Tibial artery (tissue), 4 donors: ENCODE results near the gene ASB3.
"Not testable (repeated sequence)": the region's sequence is repeated elsewhere in the genome, so short reads cannot be mapped to it uniquely, and the experiment has no call there.

ENCODE experiments used
- DNase-seq, 2 donors: peaks; one replicate each; pipeline ENCODE4 v3.0.0-alpha.2; 2019
- H3K27ac ChIP-seq, 2 donors: fragments of 200-600 bp; sonication (generic) in 1 of 2; 1 replicate in 1 of 2; 2 replicates in 1 of 2; pipeline ENCODE4 v1.5.1; 2018 to 2019; ENCODE audit warnings: mild to moderate bottlenecking in 1 of 2
- H3K27me3 ChIP-seq, 2 donors: fragments of 200-600 bp; sonication (generic) in 1 of 2; one replicate each; pipeline versions ENCODE4 v1.5.1 to v1.6.0; 2016 to 2019
- H3K36me3 ChIP-seq, 3 donors: fragments of 200-600 bp; sonication (generic) in 2 of 3; one replicate each; pipeline ENCODE4 v1.5.1; 2016 to 2019; ENCODE audit warnings: mild to moderate bottlenecking in 2 of 3
- H3K4me1 ChIP-seq, 4 donors: fragments of 200-600 bp; sonication (generic) in 2 of 4; 1 replicate in 3 of 4; 2 replicates in 1 of 4; pipeline ENCODE4 v1.5.1; 2016 to 2019
- H3K4me3 ChIP-seq, 2 donors: fragments of 200-600 bp; sonication (generic) in 1 of 2; 1 replicate in 1 of 2; 2 replicates in 1 of 2; pipeline ENCODE4 v1.5.1; 2018 to 2019; ENCODE audit warnings: mild to moderate bottlenecking in 2 of 2
- H3K9me3 ChIP-seq, 3 donors: fragments of 200-600 bp; sonication (generic) in 1 of 3; one replicate each; pipeline ENCODE4 v1.5.1; 2016 to 2019
- CTCF ChIP-seq, 2 experiments: fragments of 200-600 bp in 1 of 2; fragments of 450-650 bp in 1 of 2; IDR thresholded peaks; one replicate each; pipeline ENCODE4 v1.5.1; 2017 to 2019; ENCODE audit warnings: antibody characterized with exemption in 2 of 2, mild to moderate bottlenecking in 1 of 2, moderate library complexity in 1 of 2
- intact Hi-C: fragments of 100-400 bp; cut with DNase I; formaldehyde crosslinking; loops from one replicate; pipeline ENCODE4 v1.15.0; 2023; ENCODE audit warnings: low total_unique reads

ASB3 gene

DNA sequence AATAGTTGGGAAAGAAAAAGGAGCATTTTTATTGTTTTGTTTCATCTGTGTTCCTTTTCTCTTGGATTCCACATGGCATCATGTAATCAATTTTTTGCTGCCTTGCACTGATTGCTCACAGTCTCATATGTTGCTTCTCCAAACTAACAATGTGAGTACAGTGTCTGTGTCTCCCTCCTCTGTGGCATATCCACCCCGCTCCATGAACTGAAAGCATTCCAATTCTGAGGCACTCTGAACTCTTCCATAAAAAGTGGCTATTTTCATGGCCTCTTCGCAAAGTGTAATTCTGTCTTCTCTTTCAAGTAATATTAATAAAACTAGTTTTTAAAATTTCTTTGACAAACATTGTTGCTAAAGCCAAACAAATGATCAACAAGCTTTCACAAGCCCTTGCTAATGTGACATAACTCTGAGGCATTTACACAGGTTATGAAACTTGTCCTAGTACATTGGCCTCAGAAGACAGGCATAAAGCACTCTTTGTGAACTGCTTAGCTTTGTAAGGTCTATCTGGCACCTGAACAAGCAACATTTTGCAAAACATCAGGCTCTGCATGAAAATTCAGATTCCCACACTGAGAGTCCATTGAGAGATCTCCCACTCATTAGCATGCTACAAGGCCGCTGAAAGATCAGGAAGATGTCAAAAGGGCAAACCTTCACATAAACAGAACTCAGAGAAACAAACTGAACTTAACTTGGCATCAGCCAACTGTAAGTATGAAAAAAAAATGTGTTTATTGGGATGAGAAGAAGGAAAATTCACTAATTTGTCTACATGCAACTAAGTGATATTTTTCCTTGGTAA lies 40.0 kb upstream of the ASB3 start:
- H3K27me3 ChIP-seq, result no peaks in the 10 kb centered on the region
- no peaks in the 10 kb centered on the region for H3K4me1 ChIP-seq
- H3K4me3 ChIP-seq, result no peak overlapping the region
- peaks cover 0 to 16% (median 9%) of the 10 kb centered on the region in 3 donors for H3K36me3 ChIP-seq
- intact Hi-C loops, result no loop called here
- H3K9me3 ChIP-seq, result no peaks in the 10 kb centered on the region
- DNase-seq, result no peak
- H3K27ac ChIP-seq, result no peak overlapping the region
- no peak for TF ChIP-seq CTCF (IDR thresholded peaks at IDR 0.05)

DNA sequence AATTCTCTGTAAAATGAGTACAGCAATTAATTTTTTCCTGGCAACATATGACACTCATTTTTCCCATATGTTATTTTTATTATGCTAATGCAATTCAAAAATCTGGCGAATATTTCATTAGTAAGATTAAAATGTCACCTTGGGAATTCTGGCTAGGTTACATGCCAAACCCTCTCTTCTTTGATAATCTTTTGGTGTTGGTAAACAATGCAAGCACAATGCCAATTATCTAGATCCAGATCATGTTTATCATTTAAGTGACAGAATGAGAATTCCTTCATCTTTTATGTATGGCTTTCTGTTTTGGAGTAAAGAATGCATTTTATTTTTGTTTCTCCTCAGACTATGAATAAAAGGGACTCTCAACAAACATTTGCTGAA lies 39.3 kb upstream of the ASB3 start:
- Histone ChIP-seq H3K27me3 (no peaks in the 10 kb centered on the region), H3K27ac (no peak overlapping the region), H3K4me3 (no peak overlapping the region), H3K36me3 (peaks cover 0 to 10% (median 2%) of the 10 kb centered on the region in 3 donors), H3K9me3 (no peaks in the 10 kb centered on the region), H3K4me1 (no peaks in the 10 kb centered on the region)
- intact Hi-C loops, result no loop called here
- no peak for TF ChIP-seq CTCF (IDR thresholded peaks at IDR 0.05)
- DNase-seq, result no peak

- intact Hi-C loops, H3K4me1 ChIP-seq, H3K9me3 ChIP-seq, DNase-seq, H3K4me3 ChIP-seq, H3K27me3 ChIP-seq, H3K27ac ChIP-seq: not testable (repeated sequence)
- peaks cover 10 to 16% (median 12%) of the 10 kb centered on the region in 3 donors for H3K36me3 ChIP-seq
Observed at GRCh38 chr2:53823639-53824038, 36.9 kb upstream of the ASB3 start.

GRCh38 chr2:53821810-53822209 lies 35.1 kb upstream of the ASB3 start:
- Histone ChIP-seq H3K27ac (no peak overlapping the region), H3K27me3 (no peaks in the 10 kb centered on the region), H3K9me3 (no peaks in the 10 kb centered on the region), H3K4me1 (no peaks in the 10 kb centered on the region), H3K36me3 (peaks cover 21 to 32% (median 25%) of the 10 kb centered on the region in 3 donors), H3K4me3 (no peak overlapping the region)
- DNase-seq, result no peak
- TF ChIP-seq CTCF (IDR thresholded peaks at IDR 0.05), result no peak
- intact Hi-C loops, result no loop called here

GRCh38 chr2:53820711-53821110 lies 34.0 kb upstream of the ASB3 start:
- Histone ChIP-seq H3K9me3 (no peaks in the 10 kb centered on the region), H3K4me3 (no peak overlapping the region), H3K36me3 (peaks cover 29 to 43% (median 32%) of the 10 kb centered on the region in 3 donors), H3K4me1 (no peaks in the 10 kb centered on the region), H3K27ac (no peak overlapping the region), H3K27me3 (no peaks in the 10 kb centered on the region)
- TF ChIP-seq CTCF (IDR thresholded peaks at IDR 0.05), result no peak
- intact Hi-C loops, result no loop called here
- DNase-seq, result no peak

- Histone ChIP-seq H3K9me3 (no peaks in the 10 kb centered on the region), H3K27me3 (no peaks in the 10 kb centered on the region), H3K4me3 (no peak overlapping the region), H3K36me3 (peaks cover 33 to 50% (median 38%) of the 10 kb centered on the region in 3 donors), H3K27ac (no peak overlapping the region), H3K4me1 (no peaks in the 10 kb centered on the region)
- no peak for TF ChIP-seq CTCF (IDR thresholded peaks at IDR 0.05)
- no peak for DNase-seq
- intact Hi-C loops, result no loop called here
Observed at GRCh38 chr2:53820048-53820447, 33.3 kb upstream of the ASB3 start.
